Measurements from ENCODE around the gene RMI2.

Gene RMI2

DNA sequence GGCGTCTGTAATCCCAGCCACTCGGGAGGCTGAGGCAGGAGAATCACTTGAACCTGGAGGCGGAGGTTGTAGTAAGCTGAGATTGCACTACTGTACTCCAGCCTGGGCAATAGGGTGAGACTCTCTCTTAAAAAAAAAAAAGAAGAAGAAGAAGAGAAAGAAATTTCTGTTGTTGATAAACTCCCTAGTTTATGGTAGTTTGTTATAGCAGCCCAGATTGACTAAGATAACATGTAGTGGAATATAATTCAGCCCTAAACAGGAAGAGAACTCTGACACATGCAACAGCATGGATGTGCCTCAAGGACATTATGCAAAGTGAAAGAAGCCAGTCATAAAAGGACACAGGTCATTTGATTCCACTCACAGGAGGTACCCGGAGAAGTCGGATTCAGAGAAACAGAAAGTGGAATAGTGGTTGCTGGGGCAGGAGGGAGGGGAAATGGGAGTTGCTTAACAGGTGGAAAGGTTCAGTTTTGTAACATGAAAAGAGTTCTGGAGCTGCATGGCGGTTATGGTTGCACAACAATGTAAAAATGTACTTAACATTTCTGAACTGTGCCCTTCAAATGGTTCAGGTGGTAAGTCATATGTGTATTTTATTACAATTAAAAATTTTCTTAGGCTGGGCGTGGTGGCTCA is 38.1 kb upstream of the RMI2 start:
- Histone ChIP-seq H2AFZ (ENCODE audit: low read depth, low read length, severe bottlenecking) (no peak overlapping the region), H3K27ac (ENCODE audit: low read depth, low read length) (no peak overlapping the region)
- TF ChIP-seq EZH2phosphoT487 (conservative IDR thresholded peaks at IDR 0.05; ENCODE audit: low read length) = no peak
- TF ChIP-seq, protein P1, sequence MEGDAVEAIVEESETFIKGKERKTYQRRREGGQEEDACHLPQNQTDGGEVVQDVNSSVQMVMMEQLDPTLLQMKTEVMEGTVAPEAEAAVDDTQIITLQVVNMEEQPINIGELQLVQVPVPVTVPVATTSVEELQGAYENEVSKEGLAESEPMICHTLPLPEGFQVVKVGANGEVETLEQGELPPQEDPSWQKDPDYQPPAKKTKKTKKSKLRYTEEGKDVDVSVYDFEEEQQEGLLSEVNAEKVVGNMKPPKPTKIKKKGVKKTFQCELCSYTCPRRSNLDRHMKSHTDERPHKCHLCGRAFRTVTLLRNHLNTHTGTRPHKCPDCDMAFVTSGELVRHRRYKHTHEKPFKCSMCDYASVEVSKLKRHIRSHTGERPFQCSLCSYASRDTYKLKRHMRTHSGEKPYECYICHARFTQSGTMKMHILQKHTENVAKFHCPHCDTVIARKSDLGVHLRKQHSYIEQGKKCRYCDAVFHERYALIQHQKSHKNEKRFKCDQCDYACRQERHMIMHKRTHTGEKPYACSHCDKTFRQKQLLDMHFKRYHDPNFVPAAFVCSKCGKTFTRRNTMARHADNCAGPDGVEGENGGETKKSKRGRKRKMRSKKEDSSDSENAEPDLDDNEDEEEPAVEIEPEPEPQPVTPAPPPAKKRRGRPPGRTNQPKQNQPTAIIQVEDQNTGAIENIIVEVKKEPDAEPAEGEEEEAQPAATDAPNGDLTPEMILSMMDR (IDR thresholded peaks at IDR 0.05; ENCODE audit: insufficient read depth, low read length, poor library complexity, severe bottlenecking) = no peak

DNA sequence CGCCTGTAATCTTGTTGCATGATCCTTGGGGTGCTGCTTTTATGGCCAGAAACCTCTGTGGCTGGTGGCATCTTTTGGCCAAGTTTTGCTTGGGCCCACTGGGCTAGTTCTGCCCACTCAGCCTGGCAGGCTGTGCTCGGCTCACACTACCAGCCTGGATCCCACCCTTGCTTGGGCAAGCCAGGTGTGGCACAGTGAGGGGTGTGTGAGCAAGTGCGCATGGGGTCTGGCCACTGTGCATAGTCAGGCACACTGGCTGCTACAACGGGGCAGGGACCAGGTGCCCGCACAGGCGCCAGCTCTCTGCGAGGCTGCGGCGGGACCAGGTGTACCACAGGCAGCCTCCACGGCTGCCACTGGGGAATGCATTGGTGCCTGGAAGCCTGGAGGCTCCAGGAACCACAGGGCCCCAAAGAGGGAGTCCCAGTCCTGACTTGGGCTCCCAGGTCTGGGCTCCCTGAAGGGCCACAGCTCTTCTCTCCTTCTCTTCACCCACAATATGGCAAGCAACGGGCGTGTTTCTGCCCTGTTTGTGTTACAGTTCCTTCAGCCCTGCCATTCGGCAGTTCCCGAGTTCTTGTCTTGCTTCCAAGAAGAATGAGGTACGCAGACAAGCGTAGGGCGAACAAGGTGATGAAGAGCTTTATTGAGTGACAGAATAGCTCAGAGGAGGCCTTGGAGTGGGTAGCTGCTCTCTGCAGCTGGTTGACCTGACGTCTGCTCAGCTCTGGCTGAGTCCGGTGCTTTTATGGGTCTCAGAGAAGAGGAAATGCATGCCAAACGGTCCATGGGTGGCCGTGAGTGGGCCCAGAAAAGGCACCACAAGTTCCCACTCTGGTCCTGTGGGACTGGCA is 37.4 kb upstream of the RMI2 start:
- no peaks in the 10 kb centered on the region for H3K79me2 ChIP-seq (ENCODE audit: insufficient read depth, low read length)
- no peak overlapping the region for H3K4me3 ChIP-seq (ENCODE audit: insufficient read depth, low read length, poor library complexity, severe bottlenecking)
- H3K4me2 ChIP-seq (ENCODE audit: low read depth, low read length, poor library complexity, severe bottlenecking) = no peak overlapping the region
- 0 out of 2 replicates have a peak, but pooled peaks cover 5% of the 10 kb centered on the region for H3K9me3 ChIP-seq (ENCODE audit: insufficient read depth, low read length)
- no peak overlapping the region for H3K9ac ChIP-seq (ENCODE audit: low read length)
- no peaks in the 10 kb centered on the region for H3K36me3 ChIP-seq (ENCODE audit: low read length)
- TF ChIP-seq, protein P1 (IDR thresholded peaks at IDR 0.05; ENCODE audit: insufficient read depth, low read length, poor library complexity, severe bottlenecking) = no peak
- TF ChIP-seq EZH2phosphoT487 (conservative IDR thresholded peaks at IDR 0.05; ENCODE audit: low read length) = no peak
- no peaks in the 10 kb centered on the region for H3K27me3 ChIP-seq (ENCODE audit: low read length)
- H3K27ac ChIP-seq (ENCODE audit: low read depth, low read length) = no peak overlapping the region
- no peaks in the 10 kb centered on the region for H3K9me2 ChIP-seq (replicated peaks; ENCODE audit: insufficient read depth, low read length)
- peaks cover 12% of the 10 kb centered on the region for H3F3A ChIP-seq (ENCODE audit: insufficient read depth)
- H2AFZ ChIP-seq (ENCODE audit: low read depth, low read length, severe bottlenecking) = no peak overlapping the region
- H4K20me1 ChIP-seq (ENCODE audit: low read depth, low read length) = no peaks in the 10 kb centered on the region

More for the DNA sequence above, 38.1 kb upstream of the RMI2 start:
- Histone ChIP-seq H3F3A (ENCODE audit: insufficient read depth) (peaks cover 12% of the 10 kb centered on the region), H3K36me3 (ENCODE audit: low read length) (no peaks in the 10 kb centered on the region), H3K79me2 (ENCODE audit: insufficient read depth, low read length) (no peaks in the 10 kb centered on the region), H3K9me3 (ENCODE audit: insufficient read depth, low read length) (0 out of 2 replicates have a peak, but pooled peaks cover 5% of the 10 kb centered on the region), H3K9ac (ENCODE audit: low read length) (no peak overlapping the region), H3K4me2 (ENCODE audit: low read depth, low read length, poor library complexity, severe bottlenecking) (no peak overlapping the region), H3K4me3 (ENCODE audit: insufficient read depth, low read length, poor library complexity, severe bottlenecking) (no peak overlapping the region), H3K9me2 (replicated peaks; ENCODE audit: insufficient read depth, low read length) (no peaks in the 10 kb centered on the region), H3K27me3 (ENCODE audit: low read length) (no peaks in the 10 kb centered on the region), H4K20me1 (ENCODE audit: low read depth, low read length) (no peaks in the 10 kb centered on the region)

DNA sequence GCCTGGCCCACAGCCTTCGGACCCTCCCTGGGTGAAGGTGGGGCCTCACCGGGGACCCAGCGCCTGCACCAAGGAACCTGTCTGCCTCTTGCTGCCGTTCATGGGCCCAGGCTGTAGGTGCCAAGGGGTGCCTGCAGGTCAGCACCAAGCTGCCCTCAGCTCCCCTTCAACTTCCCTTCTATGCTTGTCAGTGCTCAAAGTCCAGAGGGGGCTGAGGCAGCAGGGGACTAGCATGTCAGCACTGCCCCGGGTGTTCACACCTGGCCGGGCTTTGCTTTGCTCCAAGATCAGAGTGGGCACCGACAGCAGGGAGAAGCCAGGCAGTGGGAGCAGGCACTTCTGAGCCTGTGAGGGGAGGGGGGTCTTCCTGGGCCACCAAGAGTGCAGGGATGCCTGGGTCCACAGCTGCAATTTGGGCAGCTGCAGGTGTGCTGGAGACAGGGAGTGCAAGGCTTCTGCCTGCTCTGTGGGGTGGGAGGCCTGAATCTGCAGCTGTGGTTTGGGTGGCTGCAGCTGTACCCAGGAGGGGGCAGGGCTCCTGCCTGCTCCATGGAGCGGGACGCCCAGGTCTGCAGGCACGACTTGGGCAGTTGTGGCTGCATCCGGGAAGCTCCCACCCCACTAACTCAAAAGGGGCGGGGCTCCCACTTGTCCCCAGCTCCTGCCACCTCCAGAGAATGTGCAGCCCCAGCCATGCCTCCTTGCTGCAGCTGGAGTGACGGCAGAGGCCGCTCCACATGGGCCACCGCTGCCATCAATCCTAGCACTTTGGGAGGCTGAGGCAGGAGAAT is 36.6 kb upstream of the RMI2 start:
- Histone ChIP-seq H2AFZ (ENCODE audit: low read depth, low read length, severe bottlenecking) (no peak overlapping the region), H4K20me1 (ENCODE audit: low read depth, low read length) (no peaks in the 10 kb centered on the region), H3K36me3 (ENCODE audit: low read length) (no peaks in the 10 kb centered on the region), H3F3A (ENCODE audit: insufficient read depth) (peaks cover 12% of the 10 kb centered on the region), H3K9ac (ENCODE audit: low read length) (no peak overlapping the region), H3K4me2 (ENCODE audit: low read depth, low read length, poor library complexity, severe bottlenecking) (peak overlapping the region; percentile 9), H3K9me3 (ENCODE audit: insufficient read depth, low read length) (0 out of 2 replicates have a peak, but pooled peaks cover 5% of the 10 kb centered on the region), H3K79me2 (ENCODE audit: insufficient read depth, low read length) (no peaks in the 10 kb centered on the region), H3K27ac (ENCODE audit: low read depth, low read length) (peak overlapping the region; percentile 86), H3K4me3 (ENCODE audit: insufficient read depth, low read length, poor library complexity, severe bottlenecking) (no peak overlapping the region), H3K9me2 (replicated peaks; ENCODE audit: insufficient read depth, low read length) (no peaks in the 10 kb centered on the region), H3K27me3 (ENCODE audit: low read length) (no peaks in the 10 kb centered on the region)
- no peak for TF ChIP-seq EZH2phosphoT487 (conservative IDR thresholded peaks at IDR 0.05; ENCODE audit: low read length)
- TF ChIP-seq, protein P1 (IDR thresholded peaks at IDR 0.05; ENCODE audit: insufficient read depth, low read length, poor library complexity, severe bottlenecking) = no peak

All from SU-DHL-6 (cell line).